ENCODE data around the gene COL24A1.

GRCh38 chr1:86110451-86111129 is 46.0 kb downstream of the COL24A1 start:
- no peak for TF ChIP-seq EZH2 (IDR thresholded peaks at IDR 0.05)
- no peak for TF ChIP-seq CTCF (IDR thresholded peaks at IDR 0.05 in 2 of 3, conservative IDR thresholded peaks at IDR 0.05 in 1 of 3; ENCODE audit: borderline replicate concordance in 1 of 3, insufficient read depth in 1 of 3, low read depth in 2 of 3, low read length in 2 of 3)
- TF ChIP-seq POLR2A (IDR thresholded peaks at IDR 0.05; ENCODE audit: borderline replicate concordance, extremely low read depth, insufficient read depth, insufficient read length), result no peak
- no peak for TF ChIP-seq TCF7L2 (IDR thresholded peaks at IDR 0.05; ENCODE audit: borderline replicate concordance, extremely low read depth, insufficient read depth, insufficient read length)
- TF ChIP-seq SP1 (IDR thresholded peaks at IDR 0.05; ENCODE audit: low read depth), result no peak
- TF ChIP-seq EZH2phosphoT487 (IDR thresholded peaks at IDR 0.05; ENCODE audit: borderline replicate concordance), result no peak
- no peak for TF ChIP-seq POLR2AphosphoS5 (IDR thresholded peaks at IDR 0.05; ENCODE audit: low read depth, low read length)
- no peak for TF ChIP-seq MAX (IDR thresholded peaks at IDR 0.05)
- no peak for TF ChIP-seq REST (IDR thresholded peaks at IDR 0.05; ENCODE audit: low read depth)
- no peak for TF ChIP-seq ZBTB33 (IDR thresholded peaks at IDR 0.05; ENCODE audit: extremely low read depth, insufficient replicate concordance, low read length)
- TF ChIP-seq, protein P1, sequence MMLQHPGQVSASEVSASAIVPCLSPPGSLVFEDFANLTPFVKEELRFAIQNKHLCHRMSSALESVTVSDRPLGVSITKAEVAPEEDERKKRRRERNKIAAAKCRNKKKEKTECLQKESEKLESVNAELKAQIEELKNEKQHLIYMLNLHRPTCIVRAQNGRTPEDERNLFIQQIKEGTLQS (IDR thresholded peaks at IDR 0.05), result no peak
- TF ChIP-seq CEBPB (IDR thresholded peaks at IDR 0.05; ENCODE audit: low read depth), result no peak
- TF ChIP-seq EGR1 (IDR thresholded peaks at IDR 0.05; ENCODE audit: low read depth), result no peak
- no peak for TF ChIP-seq ZNF274 (IDR thresholded peaks at IDR 0.05; ENCODE audit: low read depth, low read length)

Measured in HCT116 (cell line).